Measurements from ENCODE around the gene CCDC6.

CCDC6 gene

GRCh38 chr10:59823751-59824150 lies 82.6 kb downstream of the CCDC6 start:
- H3K4me1 ChIP-seq (ENCODE audit: insufficient read depth, insufficient read length): no peaks in the 10 kb centered on the region
- no peaks in the 10 kb centered on the region for H3K27me3 ChIP-seq (ENCODE audit: insufficient read depth, insufficient read length)
- H3K36me3 ChIP-seq (ENCODE audit: insufficient read depth, insufficient read length, low read length): peaks cover 10% of the 10 kb centered on the region
- no peak for TF ChIP-seq YY1 (IDR thresholded peaks at IDR 0.05; ENCODE audit: insufficient read depth, insufficient read length)
- TF ChIP-seq SUZ12 (IDR thresholded peaks at IDR 0.05; ENCODE audit: extremely low read depth, insufficient read depth, insufficient read length): no peak
- no peak for TF ChIP-seq ZNF274 (IDR thresholded peaks at IDR 0.05; ENCODE audit: low read depth, low read length)
- 0 out of 2 replicates have a peak, but pooled peaks cover 3% of the 10 kb centered on the region for H3K9me3 ChIP-seq (ENCODE audit: insufficient read depth, low read length)
- no peak overlapping the region for H3K4me3 ChIP-seq (ENCODE audit: insufficient read length, low read depth)
- no peak overlapping the region for H3K9ac ChIP-seq (ENCODE audit: insufficient read length, low read depth)
- DNase-seq (ENCODE audit: low read depth, low spot score): no peak

GRCh38 chr10:59823111-59823510 lies 83.2 kb downstream of the CCDC6 start:
- TF ChIP-seq ZNF274 (IDR thresholded peaks at IDR 0.05; ENCODE audit: low read depth, low read length): no peak
- no peak for TF ChIP-seq SUZ12 (IDR thresholded peaks at IDR 0.05; ENCODE audit: extremely low read depth, insufficient read depth, insufficient read length)
- TF ChIP-seq YY1 (IDR thresholded peaks at IDR 0.05; ENCODE audit: insufficient read depth, insufficient read length): no peak
- no peak for DNase-seq (ENCODE audit: low read depth, low spot score)
- no peaks in the 10 kb centered on the region for H3K27me3 ChIP-seq (ENCODE audit: insufficient read depth, insufficient read length)

GRCh38 chr10:59820471-59820870 lies 85.9 kb downstream of the CCDC6 start:
- Histone ChIP-seq H3K9me3 (ENCODE audit: insufficient read depth, low read length) (0 out of 2 replicates have a peak, but pooled peaks cover 3% of the 10 kb centered on the region), H3K9ac (ENCODE audit: insufficient read length, low read depth) (no peak overlapping the region), H3K36me3 (ENCODE audit: insufficient read depth, insufficient read length, low read length) (peaks cover 14% of the 10 kb centered on the region), H3K4me3 (ENCODE audit: insufficient read length, low read depth) (no peak overlapping the region), H3K27me3 (ENCODE audit: insufficient read depth, insufficient read length) (no peaks in the 10 kb centered on the region), H3K4me1 (ENCODE audit: insufficient read depth, insufficient read length) (no peaks in the 10 kb centered on the region)
- TF ChIP-seq ZNF274 (IDR thresholded peaks at IDR 0.05; ENCODE audit: low read depth, low read length) (no peak), SUZ12 (IDR thresholded peaks at IDR 0.05; ENCODE audit: extremely low read depth, insufficient read depth, insufficient read length) (no peak), YY1 (IDR thresholded peaks at IDR 0.05; ENCODE audit: insufficient read depth, insufficient read length) (no peak)
- no peak for DNase-seq (ENCODE audit: low read depth, low spot score)

More at GRCh38 chr10:59823111-59823510, 83.2 kb downstream of the CCDC6 start:
- Histone ChIP-seq H3K36me3 (ENCODE audit: insufficient read depth, insufficient read length, low read length) (peaks cover 13% of the 10 kb centered on the region), H3K4me1 (ENCODE audit: insufficient read depth, insufficient read length) (no peaks in the 10 kb centered on the region), H3K9me3 (ENCODE audit: insufficient read depth, low read length) (0 out of 2 replicates have a peak, but pooled peaks cover 3% of the 10 kb centered on the region), H3K4me3 (ENCODE audit: insufficient read length, low read depth) (no peak overlapping the region), H3K9ac (ENCODE audit: insufficient read length, low read depth) (no peak overlapping the region)

- 0 out of 2 replicates have a peak, but pooled peaks cover 3% of the 10 kb centered on the region for H3K9me3 ChIP-seq (ENCODE audit: insufficient read depth, low read length)
- H3K27me3 ChIP-seq (ENCODE audit: insufficient read depth, insufficient read length): no peaks in the 10 kb centered on the region
- H3K4me1 ChIP-seq (ENCODE audit: insufficient read depth, insufficient read length): no peaks in the 10 kb centered on the region
- no peak for DNase-seq (ENCODE audit: low read depth, low spot score)
- no peak overlapping the region for H3K4me3 ChIP-seq (ENCODE audit: insufficient read length, low read depth)
- H3K36me3 ChIP-seq (ENCODE audit: insufficient read depth, insufficient read length, low read length): peaks cover 14% of the 10 kb centered on the region
- TF ChIP-seq YY1 (IDR thresholded peaks at IDR 0.05; ENCODE audit: insufficient read depth, insufficient read length) (no peak), SUZ12 (IDR thresholded peaks at IDR 0.05; ENCODE audit: extremely low read depth, insufficient read depth, insufficient read length) (no peak), ZNF274 (IDR thresholded peaks at IDR 0.05; ENCODE audit: low read depth, low read length) (no peak)
- no peak overlapping the region for H3K9ac ChIP-seq (ENCODE audit: insufficient read length, low read depth)
Measured at GRCh38 chr10:59819683-59820082, 86.7 kb downstream of the CCDC6 start.

- Histone ChIP-seq H3K9ac (ENCODE audit: insufficient read length, low read depth) (no peak overlapping the region), H3K9me3 (ENCODE audit: insufficient read depth, low read length) (0 out of 2 replicates have a peak, but pooled peaks cover 3% of the 10 kb centered on the region), H3K4me1 (ENCODE audit: insufficient read depth, insufficient read length) (no peaks in the 10 kb centered on the region), H3K36me3 (ENCODE audit: insufficient read depth, insufficient read length, low read length) (peaks cover 14% of the 10 kb centered on the region), H3K4me3 (ENCODE audit: insufficient read length, low read depth) (no peak overlapping the region), H3K27me3 (ENCODE audit: insufficient read depth, insufficient read length) (no peaks in the 10 kb centered on the region)
- DNase-seq (ENCODE audit: low read depth, low spot score): no peak
- TF ChIP-seq ZNF274 (IDR thresholded peaks at IDR 0.05; ENCODE audit: low read depth, low read length) (no peak), YY1 (IDR thresholded peaks at IDR 0.05; ENCODE audit: insufficient read depth, insufficient read length) (no peak), SUZ12 (IDR thresholded peaks at IDR 0.05; ENCODE audit: extremely low read depth, insufficient read depth, insufficient read length) (no peak)
Measured at GRCh38 chr10:59819265-59819664, 87.1 kb downstream of the CCDC6 start.

GRCh38 chr10:59817773-59818172 lies 88.6 kb downstream of the CCDC6 start:
- Histone ChIP-seq H3K9me3 (ENCODE audit: insufficient read depth, low read length) (no peaks in the 10 kb centered on the region), H3K4me1 (ENCODE audit: insufficient read depth, insufficient read length) (no peaks in the 10 kb centered on the region), H3K9ac (ENCODE audit: insufficient read length, low read depth) (no peak overlapping the region), H3K27me3 (ENCODE audit: insufficient read depth, insufficient read length) (no peaks in the 10 kb centered on the region), H3K4me3 (ENCODE audit: insufficient read length, low read depth) (no peak overlapping the region), H3K36me3 (ENCODE audit: insufficient read depth, insufficient read length, low read length) (peaks cover 14% of the 10 kb centered on the region)
- no peak for DNase-seq (ENCODE audit: low read depth, low spot score)
- TF ChIP-seq YY1 (IDR thresholded peaks at IDR 0.05; ENCODE audit: insufficient read depth, insufficient read length) (no peak), SUZ12 (IDR thresholded peaks at IDR 0.05; ENCODE audit: extremely low read depth, insufficient read depth, insufficient read length) (no peak)

GRCh38 chr10:59814878-59815277 lies 91.5 kb downstream of the CCDC6 start:
- H3K4me1 ChIP-seq (ENCODE audit: insufficient read depth, insufficient read length): no peaks in the 10 kb centered on the region
- no peak for DNase-seq (ENCODE audit: low read depth, low spot score)
- no peak overlapping the region for H3K9ac ChIP-seq (ENCODE audit: insufficient read length, low read depth)
- no peak for TF ChIP-seq YY1 (IDR thresholded peaks at IDR 0.05; ENCODE audit: insufficient read depth, insufficient read length)
- TF ChIP-seq SUZ12 (IDR thresholded peaks at IDR 0.05; ENCODE audit: extremely low read depth, insufficient read depth, insufficient read length): no peak
- no peak for TF ChIP-seq ZNF274 (IDR thresholded peaks at IDR 0.05; ENCODE audit: low read depth, low read length)
- H3K4me3 ChIP-seq (ENCODE audit: insufficient read length, low read depth): no peak overlapping the region
- no peaks in the 10 kb centered on the region for H3K27me3 ChIP-seq (ENCODE audit: insufficient read depth, insufficient read length)
- no peaks in the 10 kb centered on the region for H3K9me3 ChIP-seq (ENCODE audit: insufficient read depth, low read length)
- H3K36me3 ChIP-seq (ENCODE audit: insufficient read depth, insufficient read length, low read length): peaks cover 38% of the 10 kb centered on the region

Measured in NT2/D1 (cell line).